Measurements from ENCODE around the gene RNF135. TPM values are rescaled to one million over a fixed set of nuclear protein-coding genes. Genes with fewer than 3 reads are reported as not detected.

The RNF135 gene
- polyA plus RNA-seq, 5 donors, result 14.8 to 17.6 (median 17.1) TPM

Other genes with a start within 250 kb of the RNF135 start
- gene CRLF3, start 146.3 kb upstream of the RNF135 start, polyA plus RNA-seq (ENCODE audit: insufficient read depth in 1 of 5, insufficient read length in 5 of 5, low replicate concordance in 1 of 5), result 10 to 100 TPM; 21.5 to 32.8 (median 25.3) TPM
- gene ATAD5, start 139.1 kb upstream of the RNF135 start, polyA plus RNA-seq (ENCODE audit: insufficient read depth in 1 of 5, insufficient read length in 5 of 5, low replicate concordance in 1 of 5), result 10 to 100 TPM in 2 of 5 donors, 1 to 10 TPM in 3; 4.9 to 12.4 (median 9.7) TPM
- gene TEFM, start 64.8 kb upstream of the RNF135 start, polyA plus RNA-seq (ENCODE audit: insufficient read depth in 1 of 5, insufficient read length in 5 of 5, low replicate concordance in 1 of 5), result 10 to 100 TPM; 20.4 to 28.6 (median 25.3) TPM
- gene ADAP2, start 49.1 kb upstream of the RNF135 start, polyA plus RNA-seq (ENCODE audit: insufficient read depth in 1 of 5, insufficient read length in 5 of 5, low replicate concordance in 1 of 5), result 1 to 10 TPM; 4.5 to 5.6 (median 5.2) TPM
- 10 to 100 TPM; 28.4 to 50.1 (median 47.0) TPM for gene NF1, start 123.9 kb downstream of the RNF135 start, polyA plus RNA-seq (ENCODE audit: insufficient read depth in 1 of 5, insufficient read length in 5 of 5, low replicate concordance in 1 of 5)